ENCODE data around the gene ABCB10. TPM values are rescaled to one million over a fixed set of nuclear protein-coding genes. Genes with fewer than 3 reads are reported as not detected.

ABCB10 gene
- 5.7 TPM for polyA plus RNA-seq (2012; ENCODE audit: insufficient read depth, insufficient read length, low read depth)

DNA sequence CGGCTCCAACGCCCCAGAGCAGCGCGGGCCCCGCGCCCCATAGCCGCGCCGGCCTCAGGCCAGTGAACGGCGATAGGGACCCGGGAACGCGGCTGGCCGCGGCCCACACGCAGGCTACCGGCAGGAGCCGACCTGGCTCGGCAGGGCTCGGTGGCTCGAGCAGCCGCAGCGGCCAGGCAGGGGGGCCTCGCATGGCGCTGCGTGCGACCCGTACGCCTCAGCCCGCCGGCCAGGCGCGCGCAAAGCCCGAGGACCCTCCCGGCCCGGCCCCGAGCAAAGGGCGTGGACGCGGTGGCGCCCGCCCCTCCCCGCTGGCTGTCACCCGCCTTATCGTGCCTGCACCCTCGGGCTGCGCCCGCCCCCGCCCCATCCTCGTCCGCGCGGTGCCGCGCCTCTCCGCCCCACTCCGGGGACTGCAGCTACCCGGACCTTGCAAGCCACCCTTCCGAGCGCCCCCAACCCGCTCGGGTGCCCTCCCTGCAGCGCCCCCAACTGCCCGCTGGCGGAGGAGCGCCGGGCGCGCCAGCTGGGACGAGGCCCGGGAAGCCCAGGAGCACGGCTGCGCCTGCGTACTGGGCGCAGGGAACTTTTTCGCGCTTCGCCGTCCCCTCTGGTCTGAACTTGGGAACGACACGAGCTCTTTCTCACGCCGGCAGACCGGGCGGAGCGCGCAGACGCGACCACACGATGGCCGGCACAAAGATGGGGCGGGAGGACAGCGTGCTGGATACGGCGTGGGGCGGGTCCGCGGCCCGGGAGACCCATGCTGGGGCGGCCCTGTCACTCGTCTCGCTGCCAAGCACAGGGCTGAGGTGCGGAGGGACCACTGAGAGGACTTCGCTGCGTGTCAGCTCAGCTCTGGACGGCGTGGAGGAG is at the start of gene ABCB10:
TSS of gene ABCB10 (minus strand) at position 248 of the 876 bp plus-strand sequence. CDS start at position 193, 55 bp downstream.
- Histone ChIP-seq H3K36me3 (no peaks in the 10 kb centered on the region), H3K27me3 (no peaks in the 10 kb centered on the region), H3K4me3 (ENCODE audit: low read depth, low read length) (peak within 1 kb of the TSS; percentile 73), H3K9me3 (no peaks in the 10 kb centered on the region), H3K4me1 (no peaks in the 10 kb centered on the region; the same call in none of the 2 replicates)
- TF ChIP-seq, protein P1, sequence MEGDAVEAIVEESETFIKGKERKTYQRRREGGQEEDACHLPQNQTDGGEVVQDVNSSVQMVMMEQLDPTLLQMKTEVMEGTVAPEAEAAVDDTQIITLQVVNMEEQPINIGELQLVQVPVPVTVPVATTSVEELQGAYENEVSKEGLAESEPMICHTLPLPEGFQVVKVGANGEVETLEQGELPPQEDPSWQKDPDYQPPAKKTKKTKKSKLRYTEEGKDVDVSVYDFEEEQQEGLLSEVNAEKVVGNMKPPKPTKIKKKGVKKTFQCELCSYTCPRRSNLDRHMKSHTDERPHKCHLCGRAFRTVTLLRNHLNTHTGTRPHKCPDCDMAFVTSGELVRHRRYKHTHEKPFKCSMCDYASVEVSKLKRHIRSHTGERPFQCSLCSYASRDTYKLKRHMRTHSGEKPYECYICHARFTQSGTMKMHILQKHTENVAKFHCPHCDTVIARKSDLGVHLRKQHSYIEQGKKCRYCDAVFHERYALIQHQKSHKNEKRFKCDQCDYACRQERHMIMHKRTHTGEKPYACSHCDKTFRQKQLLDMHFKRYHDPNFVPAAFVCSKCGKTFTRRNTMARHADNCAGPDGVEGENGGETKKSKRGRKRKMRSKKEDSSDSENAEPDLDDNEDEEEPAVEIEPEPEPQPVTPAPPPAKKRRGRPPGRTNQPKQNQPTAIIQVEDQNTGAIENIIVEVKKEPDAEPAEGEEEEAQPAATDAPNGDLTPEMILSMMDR (IDR thresholded peaks at IDR 0.05; ENCODE audit: low read depth, low read length), result peak; percentile 73
- DNase-seq, result peak; percentile 98

- Histone ChIP-seq H3K4me3 (ENCODE audit: low read depth, low read length) (no peak overlapping the region), H3K4me1 (no peaks in the 10 kb centered on the region), H3K36me3 (peaks cover 60% of the 10 kb centered on the region), H3K27me3 (no peaks in the 10 kb centered on the region), H3K9me3 (no peaks in the 10 kb centered on the region)
- DNase-seq, result no peak
- TF ChIP-seq, protein P1 (IDR thresholded peaks at IDR 0.05; ENCODE audit: low read depth, low read length), result no peak
Measured at GRCh38 chr1:229607370-229607769, 48.9 kb upstream of the ABCB10 start.

- H3K9me3 ChIP-seq, result no peaks in the 10 kb centered on the region
- TF ChIP-seq, protein P1 (IDR thresholded peaks at IDR 0.05; ENCODE audit: low read depth, low read length), result no peak
- H3K36me3 ChIP-seq, result peaks cover 50% of the 10 kb centered on the region
- H3K4me3 ChIP-seq (ENCODE audit: low read depth, low read length), result no peak overlapping the region
- no peaks in the 10 kb centered on the region for H3K27me3 ChIP-seq
- no peak for DNase-seq
- H3K4me1 ChIP-seq, result no peaks in the 10 kb centered on the region
Measured at GRCh38 chr1:229603371-229604005, 45.0 kb upstream of the ABCB10 start.

GRCh38 chr1:229600229-229600628 is 41.7 kb upstream of the ABCB10 start:
- no peaks in the 10 kb centered on the region for H3K27me3 ChIP-seq
- no peaks in the 10 kb centered on the region for H3K9me3 ChIP-seq
- H3K36me3 ChIP-seq, result peaks cover 52% of the 10 kb centered on the region
- TF ChIP-seq, protein P1 (IDR thresholded peaks at IDR 0.05; ENCODE audit: low read depth, low read length), result no peak
- no peak overlapping the region for H3K4me3 ChIP-seq (ENCODE audit: low read depth, low read length)
- no peak for DNase-seq
- no peaks in the 10 kb centered on the region for H3K4me1 ChIP-seq

DNA sequence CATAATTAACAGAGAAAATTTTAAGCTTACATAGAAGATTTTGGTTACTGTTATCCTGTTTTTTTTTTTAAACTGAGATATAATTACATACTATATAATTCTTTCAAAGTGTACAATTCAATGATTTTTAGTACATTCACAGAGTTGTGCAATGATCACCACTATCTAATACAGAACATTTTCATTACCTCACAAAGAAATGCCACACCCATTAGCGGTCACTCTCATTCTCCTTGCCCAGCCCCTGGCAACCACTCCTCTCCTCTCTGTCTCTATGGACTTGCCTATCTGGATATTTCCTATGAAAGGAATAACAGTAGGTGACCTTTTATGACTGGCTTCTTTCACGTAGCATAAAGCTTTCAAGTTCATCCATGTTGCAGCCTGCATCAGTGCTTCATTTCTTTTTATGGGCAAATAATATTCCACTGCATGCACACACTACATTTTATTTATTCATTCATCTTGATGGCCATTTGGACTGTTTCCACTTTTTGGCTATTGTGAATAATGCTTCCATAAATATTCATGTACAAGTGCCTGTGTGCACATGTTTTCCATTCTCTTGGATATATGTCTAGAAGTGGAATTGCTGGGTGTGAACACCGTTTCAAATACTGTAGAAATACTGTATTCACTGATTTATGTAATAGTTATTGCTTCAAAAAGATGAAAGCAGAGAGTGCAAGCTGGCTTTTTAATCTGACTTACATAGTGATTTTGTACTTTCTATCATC is 40.9 kb upstream of the ABCB10 start:
- Histone ChIP-seq H3K27me3 (no peaks in the 10 kb centered on the region), H3K36me3 (peaks cover 57% of the 10 kb centered on the region), H3K4me1 (no peaks in the 10 kb centered on the region), H3K9me3 (no peaks in the 10 kb centered on the region), H3K4me3 (ENCODE audit: low read depth, low read length) (no peak overlapping the region)
- TF ChIP-seq, protein P1 (IDR thresholded peaks at IDR 0.05; ENCODE audit: low read depth, low read length), result no peak
- DNase-seq, result no peak

Data from BE2C (cell line).